GM12878 (cell line): ENCODE measurements around the gene VSIG10L. TPM values are rescaled to one million over a fixed set of nuclear protein-coding genes. Genes with fewer than 3 reads are reported as not detected.

Experiments
- ATAC-seq: fragments of 200-7000 bp; cut with Tn5 transposase; 3 replicates; pipeline ENCODE4 v1.9.1; 2020; ENCODE audit warnings: mild to moderate bottlenecking, moderate library complexity
- BruUV-seq: library from RNA; stranded (reverse); fragments of 400-500 nt; replicated peaks from 2 replicates; lab custom pipeline; 2021; lab: Mats Ljungman, UMichigan
- CTCF ChIA-PET: fragments of 300-600 bp; sonication (Branson Sonifier 250); formaldehyde crosslinking; extraction: SDS; loops from one replicate; lab custom pipeline; 2021; ENCODE audit warnings: inconsistent platforms; lab: Yijun Ruan, JAX
- POLR2A ChIA-PET: fragments of 350-600 bp; formaldehyde crosslinking; extraction: SDS; loops from one replicate; lab custom pipeline; 2021; ENCODE audit warnings: inconsistent platforms; lab: Charles Lee
- RAD21 ChIA-PET: fragments of 300-600 bp; sonication (Branson Sonifier 250); formaldehyde crosslinking; loops from one replicate; lab custom pipeline; 2023; ENCODE audit warnings: antibody characterized with exemption; ENCODE audit not compliant: unreplicated experiment; lab: Charles Lee
- SMC1A ChIA-PET: fragments of 300-600 bp; sonication (Branson Sonifier 250); formaldehyde crosslinking; loops from one replicate; lab custom pipeline; 2023; ENCODE audit not compliant: unreplicated experiment, uncharacterized antibody; lab: Charles Lee
- DNase-seq: peaks from one replicate; pipeline ENCODE4 v3.0.0-alpha.2; 2011; ENCODE audit warnings: low read depth, low spot score
- FAIRE-seq: peaks from 3 replicates; lab custom pipeline; 2011; peaks lifted over from hg19 to GRCh38; lab: Jason Lieb, UNC
- H2AFZ ChIP-seq: 2 replicates; pipeline ENCODE4 v1.6.0; 2011; ENCODE audit warnings: low read depth, low read length, control low read depth; ENCODE audit not compliant: control insufficient read depth
- H3K27ac ChIP-seq: 2 replicates; pipeline ENCODE4 v1.5.1; 2011; ENCODE audit warnings: control low read depth; ENCODE audit not compliant: control insufficient read depth, insufficient read depth
- H3K27me3 ChIP-seq, 2 experiments: replicated peaks in 1 of 2; 2 replicates each; pipeline versions ENCODE4 v1.6.0 to v1.6.1; 2011; ENCODE audit warnings: low read length in 1 of 2; ENCODE audit not compliant: control insufficient read depth in 2 of 2, insufficient read depth in 2 of 2
- H3K36me3 ChIP-seq, 2 experiments: 2 replicates each; pipeline ENCODE4 v1.5.1; 2011; ENCODE audit warnings: low read length in 1 of 2; ENCODE audit not compliant: control insufficient read depth in 2 of 2, insufficient read depth in 2 of 2
- H3K4me1 ChIP-seq: 2 replicates; pipeline ENCODE4 v1.6.1; 2011; ENCODE audit warnings: mild to moderate bottlenecking, low read length, moderate library complexity, mixed read lengths; ENCODE audit not compliant: control insufficient read depth, insufficient read depth
- H3K4me2 ChIP-seq: 2 replicates; pipeline ENCODE4 v1.6.0; 2011; ENCODE audit warnings: control low read depth; ENCODE audit not compliant: control insufficient read depth, insufficient read depth
- H3K4me3 ChIP-seq: fragments of 200-600 bp; sonication (generic); 2 replicates; pipeline ENCODE4 v1.5.1; 2016
- H3K79me2 ChIP-seq: 2 replicates; pipeline ENCODE4 v1.6.0; 2011; ENCODE audit warnings: low read length; ENCODE audit not compliant: control insufficient read depth, insufficient read depth
- H3K9ac ChIP-seq: 2 replicates; pipeline ENCODE4 v1.8.0; 2011; ENCODE audit warnings: low read length, control low read depth, mixed read lengths; ENCODE audit not compliant: control insufficient read depth, insufficient read depth
- H3K9me3 ChIP-seq: replicated peaks from 3 replicates; pipeline ENCODE4 v1.5.1; 2011; ENCODE audit warnings: mild to moderate bottlenecking, low read length; ENCODE audit not compliant: control insufficient read depth, insufficient read depth
- H4K20me1 ChIP-seq: 2 replicates; pipeline ENCODE4 v1.6.0; 2011; ENCODE audit not compliant: control insufficient read depth, insufficient read depth
- BHLHE40 ChIP-seq, 2 experiments: fragments of 450-650 bp in 1 of 2; IDR thresholded peaks; 2 replicates each; pipeline ENCODE4 v1.6.1; 2011 to 2017; ENCODE audit warnings: low read depth in 2 of 2, borderline replicate concordance in 1 of 2, improper control_type of control experiment in 1 of 2, low read length in 1 of 2, mild to moderate bottlenecking in 1 of 2
- BRCA1 ChIP-seq: IDR thresholded peaks from 2 replicates; pipeline ENCODE4 v1.6.1; 2011; ENCODE audit warnings: low read depth, low read length, improper control_type of control experiment
- CHD1 ChIP-seq: IDR thresholded peaks from 2 replicates; pipeline ENCODE4 v1.6.1; 2012; ENCODE audit warnings: low read depth, low read length, improper control_type of control experiment
- GABPA ChIP-seq: IDR thresholded peaks from 2 replicates; pipeline ENCODE4 v1.6.1; 2014; ENCODE audit warnings: antibody characterized with exemption, low read depth, mild to moderate bottlenecking, inconsistent platforms
- JUNB ChIP-seq: IDR thresholded peaks from 2 replicates; pipeline ENCODE4 v1.6.1; 2016; ENCODE audit warnings: antibody characterized with exemption, mild to moderate bottlenecking
- MXI1 ChIP-seq: fragments of 150-350 bp; IDR thresholded peaks from 2 replicates; pipeline ENCODE4 v1.6.1; 2011; ENCODE audit warnings: low read depth, mild to moderate bottlenecking, inconsistent platforms, low read length, improper control_type of control experiment
- PRDM15 ChIP-seq: fragments of 450-650 bp; formaldehyde crosslinking; IDR thresholded peaks from 2 replicates; pipeline ENCODE4 v1.4.0; 2020; ENCODE audit warnings: mild to moderate bottlenecking, moderate library complexity
- TCF3 ChIP-seq: IDR thresholded peaks from 2 replicates; pipeline ENCODE4 v1.6.1; 2012; ENCODE audit warnings: low read depth, mild to moderate bottlenecking, low read length, borderline replicate concordance; ENCODE audit not compliant: insufficient read depth
- ZBTB11 ChIP-seq: fragments of 450-650 bp; formaldehyde crosslinking; IDR thresholded peaks from 2 replicates; pipeline ENCODE4 v1.5.0; 2022; ENCODE audit warnings: mild to moderate bottlenecking, missing genetic modification characterization
- ZNF622 ChIP-seq: fragments of 450-650 bp; IDR thresholded peaks from 2 replicates; pipeline ENCODE4 v1.6.1; 2017; ENCODE audit warnings: mild to moderate bottlenecking, inconsistent platforms
- WGBS: methylation state at CpG from one replicate; pipeline ENCODE4 v1.1.6; 2016; ENCODE audit warnings: low lambda C conversion rate; ENCODE audit not compliant: insufficient replicate concordance, insufficient coverage; ENCODE audit errors: missing lambda C conversion rate; 5-methylcytosine and 5-hydroxymethylcytosine counted together
- in situ Hi-C: fragments of 300-500 bp; cut with MboI; formaldehyde crosslinking; loops from 9 replicates; pipeline ENCODE4 v1.14.3; 2018; ENCODE audit warnings: mixed read lengths
- intact Hi-C: fragments of 100-400 bp; cut with micrococcal nuclease; formaldehyde crosslinking; loops from one replicate; pipeline ENCODE4 v1.14.2; 2022; ENCODE audit not compliant: unreplicated experiment
- polyA plus RNA-seq, 11 experiments: library from polyadenylated mRNA; depleted of rRNA in 4 of 11; unstranded in 6 of 11; stranded (reverse) in 5 of 11; fragments of >200 nt; fragmentation: Nextera tagmentation in 4 of 11; fragmentation: Illumina TruSeq in 1 of 11; extraction: Ambion mirVana in 4 of 11; extraction: Trizol in 1 of 11; gene quantifications; 1 replicate in 1 of 11; 2 replicates in 10 of 11; pipeline versions ENCODE4 v1.2.1 to v1.2.3, GENCODE V29; 2011 to 2016; ENCODE audit warnings: inconsistent platforms in 2 of 11, missing spikeins in 2 of 11, low read depth in 1 of 11
- total RNA-seq, 4 experiments: library from RNA; depleted of rRNA in 3 of 4; stranded (reverse); fragments of >200 nt in 3 of 4; fragmentation: Illumina TruSeq in 1 of 4; extraction: Trizol in 1 of 4; gene quantifications; 2 replicates each; pipeline versions ENCODE4 v1.2.1 to v1.2.3, GENCODE V29; 2013 to 2021
- TF ChIP-seq, protein P1 (sequence below): fragments of 450-650 bp; IDR thresholded peaks from 2 replicates; pipeline ENCODE4 v1.6.1; 2017; ENCODE audit warnings: low read depth, mild to moderate bottlenecking, moderate library complexity
- TF ChIP-seq, protein P2 (sequence below): fragments of 450-650 bp; IDR thresholded peaks from 2 replicates; pipeline ENCODE4 v1.6.1; 2017; ENCODE audit warnings: mild to moderate bottlenecking

Gene VSIG10L
- total and polyA plus RNA-seq, 10 of the 15 experiments (the other 5 are each of a cell fraction or from before 2014, with no cell fraction given), result 0.09 to 0.93 (median 0.49) TPM

- H3K4me2 ChIP-seq, result no peak overlapping the region
- H3K79me2 ChIP-seq, result no peaks in the 10 kb centered on the region
- ChIA-PET RAD21 (no interaction called here), SMC1A (no interaction called here), POLR2A (no interaction called here), CTCF (interaction anchor here (0.8 kb wide), 1 partner anchor 152 kb away, joined by 4 read pairs; no protein-coding TSS in a partner anchor)
- H2AFZ ChIP-seq, result no peak overlapping the region
- in situ Hi-C loops, result no loop called here
- intact Hi-C loops, result no loop called here
- H3K27me3 ChIP-seq, result peaks cover 0 to 2% of the 10 kb centered on the region in 2 experiments; a peak in 1 of 4 replicates
- FAIRE-seq (no peak), ATAC-seq (no peak), DNase-seq (no peak)
- no peaks in the 10 kb centered on the region for H4K20me1 ChIP-seq
- no peak overlapping the region for H3K4me3 ChIP-seq
- no peaks in the 10 kb centered on the region for H3K9me3 ChIP-seq
- H3K36me3 ChIP-seq, result no peaks in the 10 kb centered on the region
- BruUV-seq, result no TSS peak
- 17% methylated on average over 15 of the region's 15 CpGs for WGBS
- H3K9ac ChIP-seq, result no peak overlapping the region
- H3K4me1 ChIP-seq, result no peaks in the 10 kb centered on the region
- H3K27ac ChIP-seq, result no peak overlapping the region
- TF ChIP-seq MXI1 (no peak), PRDM15 (CRISPR knock-in tag) (no peak), ZBTB11 (no peak), TCF3 (no peak), CHD1 (no peak), BHLHE40 (IDR thresholded peaks at IDR 0.05; ENCODE audit: borderline replicate concordance in 1 of 2, low read depth in 2 of 2, low read length in 1 of 2) (no peak), BRCA1 (no peak), ZNF622 (no peak), JUNB (no peak), GABPA (no peak)
- TF ChIP-seq, protein P1, sequence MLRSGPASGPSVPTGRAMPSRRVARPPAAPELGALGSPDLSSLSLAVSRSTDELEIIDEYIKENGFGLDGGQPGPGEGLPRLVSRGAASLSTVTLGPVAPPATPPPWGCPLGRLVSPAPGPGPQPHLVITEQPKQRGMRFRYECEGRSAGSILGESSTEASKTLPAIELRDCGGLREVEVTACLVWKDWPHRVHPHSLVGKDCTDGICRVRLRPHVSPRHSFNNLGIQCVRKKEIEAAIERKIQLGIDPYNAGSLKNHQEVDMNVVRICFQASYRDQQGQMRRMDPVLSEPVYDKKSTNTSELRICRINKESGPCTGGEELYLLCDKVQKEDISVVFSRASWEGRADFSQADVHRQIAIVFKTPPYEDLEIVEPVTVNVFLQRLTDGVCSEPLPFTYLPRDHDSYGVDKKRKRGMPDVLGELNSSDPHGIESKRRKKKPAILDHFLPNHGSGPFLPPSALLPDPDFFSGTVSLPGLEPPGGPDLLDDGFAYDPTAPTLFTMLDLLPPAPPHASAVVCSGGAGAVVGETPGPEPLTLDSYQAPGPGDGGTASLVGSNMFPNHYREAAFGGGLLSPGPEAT, result no peak
- TF ChIP-seq, protein P2, sequence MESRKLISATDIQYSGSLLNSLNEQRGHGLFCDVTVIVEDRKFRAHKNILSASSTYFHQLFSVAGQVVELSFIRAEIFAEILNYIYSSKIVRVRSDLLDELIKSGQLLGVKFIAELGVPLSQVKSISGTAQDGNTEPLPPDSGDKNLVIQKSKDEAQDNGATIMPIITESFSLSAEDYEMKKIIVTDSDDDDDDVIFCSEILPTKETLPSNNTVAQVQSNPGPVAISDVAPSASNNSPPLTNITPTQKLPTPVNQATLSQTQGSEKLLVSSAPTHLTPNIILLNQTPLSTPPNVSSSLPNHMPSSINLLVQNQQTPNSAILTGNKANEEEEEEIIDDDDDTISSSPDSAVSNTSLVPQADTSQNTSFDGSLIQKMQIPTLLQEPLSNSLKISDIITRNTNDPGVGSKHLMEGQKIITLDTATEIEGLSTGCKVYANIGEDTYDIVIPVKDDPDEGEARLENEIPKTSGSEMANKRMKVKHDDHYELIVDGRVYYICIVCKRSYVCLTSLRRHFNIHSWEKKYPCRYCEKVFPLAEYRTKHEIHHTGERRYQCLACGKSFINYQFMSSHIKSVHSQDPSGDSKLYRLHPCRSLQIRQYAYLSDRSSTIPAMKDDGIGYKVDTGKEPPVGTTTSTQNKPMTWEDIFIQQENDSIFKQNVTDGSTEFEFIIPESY, result no peak
Observed at GRCh38 chr19:51295382-51296126, 46.4 kb downstream of the VSIG10L start.
